Mucosa of rectum (tissue), 2 donors: ENCODE results near the gene SETD6.

Experiments
- H3K27ac ChIP-seq, 2 donors: one replicate each; pipeline ENCODE4 v1.7.0; 2013; ENCODE audit warnings: inconsistent platforms in 2 of 2, low read depth in 2 of 2, low read length in 2 of 2
- H3K27me3 ChIP-seq, 2 donors: one replicate each; pipeline ENCODE4 v1.7.0; 2013; ENCODE audit warnings: low read length in 2 of 2; ENCODE audit not compliant: control insufficient read depth in 2 of 2, insufficient read depth in 2 of 2
- H3K36me3 ChIP-seq, 2 donors: one replicate each; pipeline ENCODE4 v1.7.0; 2013; ENCODE audit warnings: low read length in 2 of 2; ENCODE audit not compliant: control insufficient read depth in 2 of 2, insufficient read depth in 2 of 2
- H3K4me1 ChIP-seq, 2 donors: one replicate each; pipeline ENCODE4 v1.7.0; 2013; ENCODE audit warnings: low read length in 2 of 2, mild to moderate bottlenecking in 1 of 2; ENCODE audit not compliant: control insufficient read depth in 2 of 2, insufficient read depth in 2 of 2
- H3K4me3 ChIP-seq, 2 donors: one replicate each; pipeline ENCODE4 v1.7.0; 2013; ENCODE audit warnings: low read length in 2 of 2
- H3K9ac ChIP-seq, 2 donors: one replicate each; pipeline ENCODE4 v1.7.0; 2013; ENCODE audit warnings: low read length in 2 of 2, low read depth in 1 of 2, mild to moderate bottlenecking in 1 of 2
- H3K9me3 ChIP-seq, 2 donors: one replicate each; pipeline ENCODE4 v1.7.0; 2013; ENCODE audit warnings: low read length in 2 of 2; ENCODE audit not compliant: control insufficient read depth in 2 of 2
- donor health status: healthy.
- donor health status: Normal muscosa, but diverticular disease.

The SETD6 gene

DNA sequence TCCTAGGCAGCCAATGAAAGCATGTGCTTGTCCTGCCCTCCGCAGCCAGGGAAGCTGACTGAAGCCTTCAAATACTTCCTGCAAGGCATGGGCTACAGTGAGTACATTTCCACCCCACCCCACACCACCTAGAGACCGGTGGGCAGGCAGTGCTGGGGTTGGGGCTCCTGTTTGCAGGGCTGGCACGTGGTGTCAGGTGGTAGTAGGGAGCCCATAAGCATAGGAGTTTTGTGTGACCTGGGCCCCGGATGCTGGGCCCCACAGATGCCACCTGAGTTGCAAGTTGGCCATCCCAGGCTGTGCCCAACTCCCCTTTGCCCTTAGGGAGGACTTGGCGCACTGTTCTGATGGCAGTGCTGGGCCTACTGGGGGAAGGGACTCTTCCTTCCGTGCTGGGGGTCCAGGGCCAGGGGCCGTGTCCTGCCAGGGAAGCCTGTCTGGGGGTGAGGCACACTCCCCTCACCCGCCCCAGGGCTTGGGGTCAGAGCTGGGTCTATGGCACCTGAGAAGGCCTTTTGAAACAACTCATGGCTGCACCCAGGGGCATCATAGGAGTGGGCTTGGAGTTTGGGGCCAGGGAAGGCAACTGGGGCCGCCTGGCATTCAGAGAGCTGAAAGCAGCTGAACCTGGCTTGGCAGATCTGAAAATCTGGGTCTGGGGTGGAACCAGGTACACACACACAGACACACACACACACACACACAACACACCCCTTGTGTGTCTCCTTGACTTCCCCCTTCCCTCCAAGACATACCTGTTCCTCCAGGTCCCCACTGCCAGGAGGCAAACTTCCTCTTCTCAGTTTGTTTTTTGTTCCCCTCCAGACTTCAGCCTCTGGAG is 5.8 kb upstream of the SETD6 start:
- Histone ChIP-seq H3K4me1 (peaks cover 0 to under 1% of the 10 kb centered on the region in 2 donors), H3K27ac (no peak overlapping the region), H3K27me3 (peaks cover 2 to 12% of the 10 kb centered on the region in 2 donors), H3K4me3 (no peak overlapping the region), H3K36me3 (no peaks in the 10 kb centered on the region), H3K9me3 (no peaks in the 10 kb centered on the region), H3K9ac (no peak overlapping the region)

DNA sequence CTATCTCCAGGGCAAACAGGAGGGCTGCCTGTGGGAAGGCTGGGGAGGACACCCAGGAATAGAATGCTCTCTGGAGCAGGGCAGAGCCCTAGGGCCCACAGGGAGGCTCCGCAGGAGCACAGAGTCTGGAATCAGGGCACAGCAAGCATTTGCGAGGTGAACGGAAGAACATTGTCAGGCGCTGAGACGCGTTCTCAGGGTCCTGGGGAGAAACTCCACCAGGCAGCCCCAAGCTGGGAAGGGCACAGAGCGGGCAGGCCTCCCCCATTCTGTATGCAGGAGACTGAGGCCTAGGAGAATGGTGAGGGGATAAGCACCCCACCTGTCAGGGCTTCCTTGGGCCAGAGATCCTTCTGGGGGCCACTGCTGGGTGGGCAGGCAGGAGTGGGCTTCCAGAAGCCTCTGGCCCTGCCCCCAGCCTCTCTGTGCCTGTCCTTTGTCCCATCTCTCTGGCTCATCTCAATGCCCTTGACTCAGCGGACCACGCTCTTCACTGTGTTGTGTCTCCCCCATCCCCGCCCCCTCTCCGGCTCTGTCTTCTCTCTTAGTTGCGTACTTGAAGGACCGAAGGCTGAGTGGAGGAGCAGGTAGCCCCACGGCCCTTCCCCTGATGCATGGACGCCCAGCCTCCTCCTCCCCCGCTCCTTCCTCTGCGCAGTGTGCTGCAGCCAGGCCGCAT is 5.1 kb upstream of the SETD6 start:
- no peak overlapping the region for H3K9ac ChIP-seq
- H3K27ac ChIP-seq, result no peak overlapping the region
- H3K4me1 ChIP-seq, result peaks cover 0 to 8% of the 10 kb centered on the region in 2 donors
- H3K27me3 ChIP-seq, result peaks cover 2 to 12% of the 10 kb centered on the region in 2 donors
- no peaks in the 10 kb centered on the region for H3K9me3 ChIP-seq
- H3K4me3 ChIP-seq, result no peak overlapping the region
- H3K36me3 ChIP-seq, result no peaks in the 10 kb centered on the region

DNA sequence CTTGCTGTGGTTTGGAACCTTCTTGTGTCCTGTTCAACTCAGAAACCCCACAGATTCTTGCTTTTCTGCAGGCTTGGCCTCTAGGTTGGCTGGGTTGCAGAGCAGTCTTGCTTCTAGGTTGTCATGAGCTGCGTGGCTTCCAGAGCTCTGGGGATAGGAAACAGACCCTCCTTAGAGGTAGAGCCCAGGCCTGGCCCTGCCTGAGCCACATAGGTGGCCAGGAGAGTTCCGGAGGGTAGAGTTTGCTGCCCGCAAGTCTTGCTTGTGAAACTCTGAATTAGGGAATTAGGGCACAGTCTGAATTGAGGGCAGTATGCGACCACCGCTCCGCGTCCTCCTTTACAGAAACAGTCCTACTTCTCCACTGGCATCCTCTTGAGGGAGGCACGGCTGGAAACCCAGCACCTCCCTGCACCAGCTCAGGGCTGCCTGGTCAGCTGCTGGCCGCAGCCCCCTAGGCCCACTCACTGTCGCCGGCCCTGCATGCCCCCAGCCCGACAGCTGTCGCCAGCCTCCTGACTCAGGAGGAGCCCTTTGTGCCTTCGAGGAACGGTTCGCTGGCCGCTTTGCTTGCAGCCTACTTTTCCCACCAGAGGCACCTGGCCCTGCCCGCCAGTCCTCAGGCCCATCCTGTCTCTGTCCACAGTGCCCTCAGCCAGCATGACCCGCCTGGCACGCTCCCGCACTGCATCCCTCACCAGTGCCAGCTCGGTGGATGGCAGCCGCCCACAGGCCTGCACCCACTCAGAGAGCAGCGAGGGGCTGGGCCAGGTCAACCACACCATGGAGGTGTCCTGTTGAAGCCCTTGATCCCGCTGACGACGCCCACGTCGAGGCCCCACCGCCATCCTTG is 4.3 kb upstream of the SETD6 start:
- Histone ChIP-seq H3K4me3 (no peak overlapping the region), H3K9me3 (no peaks in the 10 kb centered on the region), H3K36me3 (no peaks in the 10 kb centered on the region), H3K4me1 (peaks cover 0 to 8% of the 10 kb centered on the region in 2 donors), H3K27me3 (peaks cover 2 to 12% of the 10 kb centered on the region in 2 donors), H3K27ac (no peak overlapping the region), H3K9ac (no peak overlapping the region)

DNA sequence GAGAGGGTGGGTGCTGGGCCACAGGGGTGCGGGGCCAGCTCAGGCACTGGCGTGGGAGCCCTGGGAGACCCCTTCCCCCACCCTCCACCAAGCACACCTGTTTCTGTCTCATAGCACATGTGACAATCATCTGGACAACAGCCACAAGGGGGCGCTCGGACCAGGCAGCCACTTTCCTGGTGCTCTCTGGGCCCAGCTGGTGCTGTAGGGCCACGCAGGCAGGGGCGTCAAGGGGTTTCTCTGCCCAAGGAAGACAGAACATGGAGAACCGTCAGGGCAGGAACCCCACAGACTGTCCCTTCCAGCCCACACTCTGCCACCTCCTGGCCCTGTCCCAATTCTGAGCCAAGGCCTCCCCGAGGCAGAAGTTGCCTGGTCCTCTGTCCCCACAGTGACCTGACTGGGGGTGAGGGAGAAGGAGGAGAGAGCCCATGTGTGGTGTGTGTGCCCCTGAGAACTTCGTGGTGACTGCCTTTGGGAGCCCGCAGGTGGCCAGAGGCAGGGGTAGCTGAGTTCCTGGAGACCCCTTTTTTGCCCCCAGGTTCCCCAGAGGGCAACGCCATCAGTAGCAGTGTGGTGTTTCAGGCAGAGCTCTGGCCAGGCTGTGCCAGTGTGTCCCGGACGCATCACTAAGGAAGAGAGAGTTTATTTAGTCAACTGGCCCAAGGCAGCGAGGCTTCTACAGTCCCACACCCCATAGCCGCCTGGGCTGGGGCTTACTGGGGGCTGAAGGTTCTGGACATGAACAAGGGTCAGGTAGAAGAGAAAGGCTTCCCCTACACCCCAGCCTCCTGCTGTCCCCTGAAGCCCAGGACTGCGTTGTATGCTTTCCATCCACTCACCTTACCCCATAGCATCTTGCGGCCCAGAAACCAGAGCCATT is 3.1 kb upstream of the SETD6 start:
- Histone ChIP-seq H3K9ac (no peak overlapping the region), H3K27ac (no peak overlapping the region), H3K27me3 (peaks cover 2 to 5% of the 10 kb centered on the region in 2 donors), H3K9me3 (no peaks in the 10 kb centered on the region), H3K4me3 (no peak overlapping the region), H3K4me1 (peaks cover 8 to 15% of the 10 kb centered on the region in 2 donors), H3K36me3 (peaks cover 3 to 6% of the 10 kb centered on the region in 2 donors)

DNA sequence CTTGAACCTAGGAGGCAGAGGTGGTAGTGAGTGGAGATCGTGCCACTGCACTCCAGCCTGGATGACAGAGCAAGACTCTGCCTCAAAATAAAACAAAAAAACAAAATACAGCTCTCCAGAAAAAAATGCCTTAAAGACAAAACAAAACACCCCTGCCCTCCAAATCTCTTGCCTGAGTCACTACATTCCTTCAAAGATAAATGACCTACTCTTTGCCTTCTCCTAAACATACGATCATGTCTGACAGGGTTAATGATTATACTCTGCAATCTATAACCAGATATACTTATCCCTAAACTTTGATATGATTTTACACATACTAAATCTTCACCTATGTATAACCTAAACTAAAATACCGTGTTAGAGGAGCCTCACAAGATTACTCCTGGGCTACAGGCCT is 1.4 kb upstream of the SETD6 start:
- Histone ChIP-seq H3K4me1 (peaks cover 8 to 15% of the 10 kb centered on the region in 2 donors), H3K27ac (no peak overlapping the region), H3K4me3 (no peak overlapping the region), H3K9ac (no peak overlapping the region), H3K27me3 (no peaks in the 10 kb centered on the region), H3K36me3 (peaks cover 14 to 17% of the 10 kb centered on the region in 2 donors), H3K9me3 (no peaks in the 10 kb centered on the region)

DNA sequence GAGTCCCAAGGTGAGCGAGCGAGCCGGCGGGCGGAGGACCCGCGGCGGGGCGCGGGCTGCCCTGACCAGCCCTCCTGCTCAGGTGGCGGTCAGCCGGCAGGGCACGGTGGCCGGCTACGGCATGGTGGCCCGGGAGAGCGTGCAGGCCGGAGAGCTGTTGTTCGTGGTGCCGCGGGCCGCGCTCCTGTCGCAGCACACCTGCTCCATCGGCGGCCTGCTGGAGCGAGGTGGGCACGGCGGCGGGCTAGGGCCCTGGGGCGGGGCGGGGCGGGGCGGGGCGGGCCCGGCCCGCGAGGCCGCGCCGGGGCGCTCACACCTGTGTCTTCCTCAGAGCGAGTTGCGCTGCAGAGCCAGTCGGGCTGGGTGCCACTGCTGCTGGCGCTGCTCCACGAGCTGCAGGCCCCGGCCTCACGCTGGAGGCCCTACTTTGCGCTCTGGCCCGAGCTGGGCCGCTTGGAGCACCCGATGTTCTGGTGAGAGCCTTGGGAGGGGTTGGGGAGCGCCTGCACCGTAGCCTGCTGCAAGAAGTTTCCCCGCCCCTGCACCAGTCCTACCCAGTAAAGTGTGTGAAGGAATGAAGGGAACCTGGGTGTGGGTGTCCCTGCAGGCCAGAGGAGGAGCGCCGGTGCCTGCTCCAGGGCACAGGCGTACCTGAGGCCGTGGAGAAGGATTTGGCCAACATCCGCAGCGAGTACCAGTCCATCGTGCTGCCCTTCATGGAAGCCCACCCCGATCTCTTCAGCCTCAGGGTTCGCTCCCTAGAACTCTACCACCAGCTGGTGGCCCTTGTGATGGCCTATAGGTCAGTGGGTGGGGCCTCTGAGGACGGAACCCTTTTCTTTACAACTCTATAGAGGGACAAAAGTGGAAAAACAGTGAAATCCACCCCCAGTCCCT is 802 bp downstream of the SETD6 start:
- Histone ChIP-seq H3K9me3 (no peaks in the 10 kb centered on the region), H3K27me3 (no peaks in the 10 kb centered on the region), H3K27ac (peak overlapping the region; percentile 82 to 84), H3K4me3 (peak overlapping the region; percentile 81 to 92), H3K36me3 (peaks cover 34 to 37% of the 10 kb centered on the region in 2 donors), H3K9ac (peak overlapping the region; percentile 65 to 69), H3K4me1 (peaks cover 8 to 15% of the 10 kb centered on the region in 2 donors)

DNA sequence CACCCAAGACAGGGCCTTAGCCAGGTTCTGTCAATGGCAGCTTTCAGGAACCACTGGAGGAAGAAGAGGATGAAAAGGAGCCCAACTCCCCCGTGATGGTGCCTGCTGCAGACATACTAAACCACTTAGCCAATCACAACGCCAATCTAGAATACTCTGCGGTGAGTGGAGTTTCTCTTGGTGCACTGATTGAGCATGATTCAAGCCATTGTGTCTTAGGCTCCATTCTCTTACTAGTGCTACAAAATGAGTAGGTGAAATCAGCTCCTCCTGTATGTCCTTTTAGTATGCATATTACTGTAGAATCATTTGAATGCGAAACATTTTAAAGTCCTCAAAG is 1.4 kb downstream of the SETD6 start:
- Histone ChIP-seq H3K27me3 (no peaks in the 10 kb centered on the region), H3K4me3 (peak overlapping the region; percentile 49 to 57), H3K9ac (peak overlapping the region in 1 of 2 donors; percentile 27), H3K36me3 (peaks cover 40 to 42% of the 10 kb centered on the region in 2 donors), H3K27ac (peak overlapping the region in 1 of 2 donors; percentile 32), H3K4me1 (peaks cover 8 to 15% of the 10 kb centered on the region in 2 donors), H3K9me3 (no peaks in the 10 kb centered on the region)

DNA sequence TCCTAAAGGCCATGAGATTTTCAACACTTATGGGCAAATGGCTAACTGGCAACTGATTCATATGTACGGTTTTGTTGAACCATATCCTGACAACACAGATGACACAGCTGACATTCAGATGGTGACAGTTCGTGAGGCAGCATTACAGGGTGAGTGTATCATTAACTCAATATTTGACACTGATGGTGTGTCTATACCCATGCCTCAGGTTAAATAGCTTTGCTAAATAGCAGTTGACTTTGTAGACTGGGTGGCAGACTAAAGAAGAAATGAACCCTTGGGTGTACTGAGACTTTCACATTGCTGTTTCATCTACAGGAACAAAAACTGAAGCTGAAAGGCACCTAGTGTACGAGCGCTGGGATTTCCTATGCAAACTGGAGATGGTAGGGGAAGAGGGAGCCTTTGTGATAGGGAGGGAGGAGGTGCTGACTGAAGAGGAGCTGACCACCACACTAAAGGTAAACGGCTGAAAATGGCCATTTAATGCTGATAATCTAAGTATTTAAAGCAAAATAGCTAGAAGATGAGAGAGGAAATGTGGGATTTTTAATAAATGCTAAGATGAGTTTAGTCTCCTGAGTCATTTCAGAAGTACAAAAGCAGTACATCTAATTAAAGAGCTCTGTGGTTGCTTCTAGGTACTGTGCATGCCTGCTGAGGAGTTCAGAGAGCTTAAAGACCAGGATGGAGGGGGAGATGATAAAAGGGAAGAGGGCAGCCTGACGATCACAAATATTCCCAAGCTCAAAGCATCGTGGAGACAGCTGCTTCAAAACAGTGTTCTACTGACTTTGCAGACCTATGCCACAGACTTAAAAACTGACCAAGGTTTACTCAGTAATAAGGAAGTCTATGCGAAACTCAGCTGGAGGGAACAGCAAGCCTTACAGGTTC is 3.0 kb downstream of the SETD6 start:
- peaks cover 8 to 15% of the 10 kb centered on the region in 2 donors for H3K4me1 ChIP-seq
- H3K4me3 ChIP-seq, result no peak overlapping the region
- no peak overlapping the region for H3K9ac ChIP-seq
- peaks cover 52 to 53% of the 10 kb centered on the region in 2 donors for H3K36me3 ChIP-seq
- no peaks in the 10 kb centered on the region for H3K9me3 ChIP-seq
- no peak overlapping the region for H3K27ac ChIP-seq
- no peaks in the 10 kb centered on the region for H3K27me3 ChIP-seq
